GM21515 (cell line): ENCODE data around the gene ZC3H12C.
A peak's percentile ranks its signal among the peaks of the same experiment; 100 is the strongest.
"Not testable (repeated sequence)": the region's sequence is repeated elsewhere in the genome, so short reads cannot be mapped to it uniquely, and the experiment has no call there.

Experiments used
- ATAC-seq: cut with Tn5 transposase; IDR thresholded peaks from one replicate; pipeline ENCODE4 v1.9.1; 2021; ENCODE audit not compliant: unreplicated experiment

ZC3H12C gene

GRCh38 chr11:110092515-110093406, at the start of gene ZC3H12C:
TSS of gene ZC3H12C (plus strand) at chr11:110093392. CDS start at chr11:110093412, 20 bp downstream.
- peak; percentile 68 for ATAC-seq

- no peak for ATAC-seq
These were observed 48.8 kb upstream of the ZC3H12C start for GRCh38 chr11:110044226-110044968.

GRCh38 chr11:110046775-110047380, 46.3 kb upstream of the ZC3H12C start:
- no peak for ATAC-seq

- ATAC-seq, result no peak
These were observed 43.5 kb upstream of the ZC3H12C start for GRCh38 chr11:110049501-110050200.

GRCh38 chr11:110050201-110050506, 43.0 kb upstream of the ZC3H12C start:
- ATAC-seq, result no peak

GRCh38 chr11:110053848-110054414, 39.3 kb upstream of the ZC3H12C start:
- no peak for ATAC-seq

- no peak for ATAC-seq
These were observed 36.2 kb upstream of the ZC3H12C start for GRCh38 chr11:110056956-110057355.

GRCh38 chr11:110059706-110060463, 33.3 kb upstream of the ZC3H12C start:
- no peak for ATAC-seq

- no peak for ATAC-seq
These were observed 31.9 kb upstream of the ZC3H12C start for GRCh38 chr11:110061296-110061695.

- no peak for ATAC-seq
These were observed 30.9 kb upstream of the ZC3H12C start for GRCh38 chr11:110062247-110062646.

- ATAC-seq, result no peak
These were observed 28.0 kb upstream of the ZC3H12C start for GRCh38 chr11:110065189-110065588.

GRCh38 chr11:110068001-110068400, 25.2 kb upstream of the ZC3H12C start:
- ATAC-seq, result not testable (repeated sequence)

- ATAC-seq, result no peak
These were observed 23.9 kb upstream of the ZC3H12C start for GRCh38 chr11:110069158-110069737.

GRCh38 chr11:110070176-110070575, 23.0 kb upstream of the ZC3H12C start:
- no peak for ATAC-seq

GRCh38 chr11:110071197-110071596, 22.0 kb upstream of the ZC3H12C start:
- no peak for ATAC-seq

GRCh38 chr11:110072930-110073329, 20.3 kb upstream of the ZC3H12C start:
- ATAC-seq, result no peak

GRCh38 chr11:110074499-110074898, 18.7 kb upstream of the ZC3H12C start:
- ATAC-seq, result no peak

GRCh38 chr11:110075105-110075846, 17.9 kb upstream of the ZC3H12C start:
- no peak for ATAC-seq

GRCh38 chr11:110075847-110076208, 17.4 kb upstream of the ZC3H12C start:
- ATAC-seq, result no peak
